Adrenal gland (tissue), 12 donors: Measurements from ENCODE around the gene PTRHD1. TPM values are rescaled to one million over a fixed set of nuclear protein-coding genes. Genes with fewer than 3 reads are reported as not detected.

Experiments used
- DNase-seq, 7 donors: peaks; one replicate each; pipeline ENCODE4 v3.0.0-alpha.2; 2019 to 2020
- H3K27ac ChIP-seq, 5 donors: fragments of 200-600 bp; sonication (generic) in 4 of 5; 1 replicate in 3 of 5; 2 replicates in 2 of 5; pipeline versions ENCODE4 v1.5.1 to v1.8.0; 2016 to 2020; ENCODE audit warnings: mild to moderate bottlenecking in 1 of 5
- H3K27me3 ChIP-seq: fragments of 200-600 bp; 2 replicates; pipeline ENCODE4 v1.8.0; 2021
- H3K36me3 ChIP-seq, 2 donors: fragments of 200-600 bp; replicated peaks in 1 of 2; 1 replicate in 1 of 2; 2 replicates in 1 of 2; pipeline versions ENCODE4 v1.5.1 to v1.8.0; 2018 to 2022
- H3K4me1 ChIP-seq, 2 donors: fragments of 200-600 bp; replicated peaks in 1 of 2; 1 replicate in 1 of 2; 2 replicates in 1 of 2; pipeline versions ENCODE4 v1.5.1 to v1.8.0; 2018 to 2021
- H3K4me3 ChIP-seq, 4 donors: fragments of 200-600 bp; sonication (generic) in 3 of 4; one replicate each; pipeline ENCODE4 v1.5.1; 2016 to 2018
- H3K9me3 ChIP-seq, 3 donors: fragments of 200-600 bp; sonication (generic) in 1 of 3; replicated peaks in 1 of 3; 1 replicate in 2 of 3; 2 replicates in 1 of 3; pipeline versions ENCODE4 v1.5.1 to v1.8.0; 2016 to 2021
- POLR2A ChIP-seq, 2 donors: fragments of 450-650 bp; IDR thresholded peaks; one replicate each; pipeline ENCODE4 v1.6.1; 2017; ENCODE audit warnings: antibody characterized with exemption in 2 of 2, mild to moderate bottlenecking in 2 of 2, moderate library complexity in 1 of 2
- WGBS, 4 donors: extraction: QIAGEN DNeasy Blood & Tissue Kit in 2 of 4; methylation state at CpG; one replicate each; pipeline versions ENCODE4 v1.1.5 to v1.1.7; 2013 to 2017; 5-methylcytosine and 5-hydroxymethylcytosine counted together
- intact Hi-C, 2 donors: fragments of 100-400 bp; cut with DNase I; formaldehyde crosslinking; loops; one replicate each; pipeline versions ENCODE4 v1.14.1 to v1.15.0; 2022 to 2023
- polyA plus RNA-seq, 3 donors: library from polyadenylated mRNA; stranded (reverse); fragments of 200-250 nt in 2 of 3; fragments of 350-450 nt in 1 of 3; fragmentation: Illumina TruSeq in 1 of 3; extraction: RNeasy Lipid Tissue Mini Kit (QIAGEN cat#74804) in 1 of 3; gene quantifications; one replicate each; pipeline ENCODE4 v1.2.3, GENCODE V29; 2013 to 2014
- total RNA-seq, 9 donors: library from RNA; depleted of rRNA in 4 of 9; stranded (reverse); fragments of >200 nt in 4 of 9; fragments of 120-200 nt in 1 of 9; fragmentation: NEBNext Ultra II Directional in 1 of 9; extraction: Animal tissue kit (Norgen Biotek cat#: 25700) in 1 of 9; gene quantifications; one replicate each; pipeline versions ENCODE4 v1.1.0 to v1.2.4, GENCODE V29; 2013 to 2023
- TF ChIP-seq, protein P1 (sequence below), 6 experiments: fragments of 450-650 bp in 4 of 6; fragments of 200-600 bp in 2 of 6; sonication (generic) in 1 of 6; IDR thresholded peaks; 1 replicate in 5 of 6; 2 replicates in 1 of 6; pipeline versions ENCODE4 v1.5.1 to v1.8.0; 2016 to 2021; ENCODE audit warnings: antibody characterized with exemption in 6 of 6, mild to moderate bottlenecking in 2 of 6, moderate library complexity in 1 of 6
- donor health status: healthy with polysubstance abuse.
- donor health status: Bipolar disorder and iron deficiency.
- donor health status: DM: yes; HTN: yes; CAD: no.
- donor health status: DM: no; HTN: no; CAD: no.
- donor health status: DM: no; HTN: no; CAD: no.
- donor health status: DM: yes; HTN: yes; CAD: no.

PTRHD1 gene
- total and polyA plus RNA-seq, 12 donors = 18.6 to 87.3 (median 53.3) TPM

DNA sequence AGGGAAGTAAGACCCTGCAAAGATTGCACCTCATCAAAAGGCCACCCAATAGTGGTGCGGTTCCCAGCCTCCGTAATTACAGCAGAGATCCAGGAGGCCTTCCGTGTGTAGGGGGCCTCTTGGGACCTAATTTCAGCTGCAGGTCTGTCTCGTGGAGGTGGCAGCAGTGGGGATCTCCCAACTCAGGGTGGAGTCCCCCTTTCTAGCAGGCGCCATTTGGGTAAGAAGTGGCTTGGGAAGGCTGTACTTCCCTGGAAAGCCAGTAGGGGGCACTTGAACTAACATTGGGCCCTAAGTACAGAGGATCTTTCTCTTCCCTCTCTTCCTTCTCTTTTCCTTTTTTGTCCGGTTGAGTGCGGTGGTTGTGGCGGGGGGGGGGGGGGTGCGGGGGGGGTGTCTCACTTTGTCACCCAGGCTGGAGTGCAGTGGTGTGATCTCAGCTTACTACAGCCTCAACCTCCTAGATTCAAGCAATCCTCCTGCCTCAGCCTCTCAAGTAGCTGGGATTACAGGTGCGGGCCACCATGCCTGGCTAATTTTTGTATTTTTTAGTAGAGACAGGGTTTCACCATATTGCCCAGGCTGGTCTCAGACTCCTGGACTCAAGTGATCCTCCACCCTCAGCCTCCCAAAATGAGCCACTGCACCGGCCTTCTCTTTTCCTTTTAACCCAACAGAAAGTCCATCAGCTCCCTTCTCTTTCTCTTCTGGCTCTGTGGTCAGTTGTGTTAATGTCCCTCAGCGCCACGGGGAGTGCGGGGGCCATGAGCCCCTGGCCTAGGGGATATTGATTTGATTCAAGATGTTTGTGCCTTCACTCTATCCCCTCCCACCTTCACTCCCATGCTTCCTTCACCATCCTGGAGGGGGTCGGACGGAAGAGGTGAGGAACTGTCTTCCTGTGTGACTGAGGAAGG, 32.0 kb upstream of the PTRHD1 start:
- 85 to 91% (median 89%) methylated on average over 14 to 16 of the region's 16 CpGs for WGBS, 4 donors
- Histone ChIP-seq H3K4me1 (peaks cover 0 to 8% of the 10 kb centered on the region in 2 donors), H3K36me3 (peaks cover 0 to 18% of the 10 kb centered on the region in 2 donors), H3K27me3 (no peaks in the 10 kb centered on the region), H3K4me3 (no peak overlapping the region), H3K27ac (no peak overlapping the region), H3K9me3 (no peaks in the 10 kb centered on the region)
- DNase-seq = peak in 3 of 7 donors; percentile 11 to 44 (median 32)
- intact Hi-C loops = loop anchor here (2.0 to 5.0 kb wide), 2 partner anchors 404 to 413 kb away; no protein-coding TSS in a partner anchor
- TF ChIP-seq POLR2A (IDR thresholded peaks at IDR 0.05) = no peak
- TF ChIP-seq, protein P1, sequence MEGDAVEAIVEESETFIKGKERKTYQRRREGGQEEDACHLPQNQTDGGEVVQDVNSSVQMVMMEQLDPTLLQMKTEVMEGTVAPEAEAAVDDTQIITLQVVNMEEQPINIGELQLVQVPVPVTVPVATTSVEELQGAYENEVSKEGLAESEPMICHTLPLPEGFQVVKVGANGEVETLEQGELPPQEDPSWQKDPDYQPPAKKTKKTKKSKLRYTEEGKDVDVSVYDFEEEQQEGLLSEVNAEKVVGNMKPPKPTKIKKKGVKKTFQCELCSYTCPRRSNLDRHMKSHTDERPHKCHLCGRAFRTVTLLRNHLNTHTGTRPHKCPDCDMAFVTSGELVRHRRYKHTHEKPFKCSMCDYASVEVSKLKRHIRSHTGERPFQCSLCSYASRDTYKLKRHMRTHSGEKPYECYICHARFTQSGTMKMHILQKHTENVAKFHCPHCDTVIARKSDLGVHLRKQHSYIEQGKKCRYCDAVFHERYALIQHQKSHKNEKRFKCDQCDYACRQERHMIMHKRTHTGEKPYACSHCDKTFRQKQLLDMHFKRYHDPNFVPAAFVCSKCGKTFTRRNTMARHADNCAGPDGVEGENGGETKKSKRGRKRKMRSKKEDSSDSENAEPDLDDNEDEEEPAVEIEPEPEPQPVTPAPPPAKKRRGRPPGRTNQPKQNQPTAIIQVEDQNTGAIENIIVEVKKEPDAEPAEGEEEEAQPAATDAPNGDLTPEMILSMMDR (IDR thresholded peaks at IDR 0.05) = peak in 4 of 6 experiments; percentile 14 to 29 (median 28)

DNA sequence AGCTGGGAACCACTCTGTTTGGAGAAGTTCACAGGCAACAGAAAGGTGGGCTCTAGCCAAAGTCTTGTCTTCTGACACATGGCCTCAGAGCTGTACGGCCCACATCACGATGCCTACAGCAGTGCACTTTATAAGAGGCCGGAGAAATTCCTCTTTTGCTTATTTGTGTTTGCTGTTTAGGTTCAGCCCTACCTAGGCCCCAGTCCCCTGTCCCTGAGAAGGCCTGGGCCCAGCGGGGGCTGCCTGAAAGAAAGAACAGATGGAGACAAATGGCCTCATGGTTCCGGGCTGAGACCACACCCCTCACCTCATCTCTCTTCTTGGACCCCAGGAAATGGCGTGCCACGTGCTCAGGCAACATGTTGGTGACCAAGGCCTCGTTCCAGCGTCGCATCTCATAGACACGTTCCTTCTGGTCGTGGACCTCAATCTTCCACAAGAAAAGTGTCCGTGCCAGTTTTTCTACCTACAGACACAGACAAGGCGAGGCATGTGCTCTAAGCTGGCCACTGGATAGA, 30.9 kb upstream of the PTRHD1 start:
- no peak overlapping the region for H3K27ac ChIP-seq
- H3K4me1 ChIP-seq = peaks cover 2 to 12% of the 10 kb centered on the region in 2 donors
- H3K27me3 ChIP-seq = no peaks in the 10 kb centered on the region
- H3K36me3 ChIP-seq = peaks cover 0 to 29% of the 10 kb centered on the region in 2 donors
- no peaks in the 10 kb centered on the region for H3K9me3 ChIP-seq
- H3K4me3 ChIP-seq = no peak overlapping the region
- no peak for TF ChIP-seq POLR2A (IDR thresholded peaks at IDR 0.05)
- TF ChIP-seq, protein P1 (IDR thresholded peaks at IDR 0.05) = no peak
- DNase-seq = peak in 3 of 7 donors; percentile 7 to 36 (median 13)
- 94 to 98% (median 97%) methylated on average over 14 of the region's 14 CpGs for WGBS, 4 donors
- intact Hi-C loops = loop anchor here in 1 of 2 donors (2.0 kb wide), 1 partner anchor 403 kb away; no protein-coding TSS in a partner anchor

DNA sequence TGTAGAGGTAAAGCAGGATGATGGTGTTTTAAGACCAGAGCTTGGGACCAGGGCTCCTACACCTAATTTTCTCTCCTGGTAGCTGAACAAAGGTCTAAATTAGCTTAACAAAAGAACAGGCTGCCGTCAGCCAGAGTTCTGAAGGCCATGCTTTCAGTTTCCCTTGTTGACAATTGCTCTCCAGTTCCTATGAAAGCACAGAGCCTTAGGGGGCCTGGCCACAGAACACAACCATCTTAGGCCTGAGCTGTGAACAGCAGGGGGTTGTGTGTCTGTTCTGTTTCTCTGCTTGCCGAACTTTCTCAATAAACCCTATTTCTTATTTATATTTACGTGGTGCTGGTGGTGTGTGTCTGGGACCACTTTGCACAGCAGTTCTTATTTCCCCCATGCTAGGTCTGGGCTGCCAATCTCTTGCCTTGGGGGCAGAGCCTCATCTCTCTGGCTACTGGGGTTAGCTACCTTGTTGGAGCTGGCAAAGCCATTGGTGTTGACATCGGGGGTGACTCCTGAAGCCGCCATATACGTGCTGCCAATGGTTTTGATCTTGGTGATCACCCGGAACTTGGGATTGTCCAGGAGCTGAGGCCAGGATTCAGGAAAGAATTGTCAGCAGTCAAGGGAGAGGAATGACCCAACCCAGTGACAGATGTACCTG, 29.0 kb upstream of the PTRHD1 start:
- peak in 3 of 7 donors; percentile 2 to 33 (median 7) for DNase-seq
- WGBS, 4 donors = 85 to 93% (median 90%) methylated on average over 7 of the region's 7 CpGs
- peaks cover 0 to 33% of the 10 kb centered on the region in 2 donors for H3K36me3 ChIP-seq
- H3K27me3 ChIP-seq = no peaks in the 10 kb centered on the region
- no peak overlapping the region for H3K27ac ChIP-seq
- intact Hi-C loops = no loop called here
- H3K9me3 ChIP-seq = no peaks in the 10 kb centered on the region
- H3K4me1 ChIP-seq = peaks cover 8 to 17% of the 10 kb centered on the region in 2 donors
- H3K4me3 ChIP-seq = no peak overlapping the region
- TF ChIP-seq, protein P1 (IDR thresholded peaks at IDR 0.05) = no peak
- no peak for TF ChIP-seq POLR2A (IDR thresholded peaks at IDR 0.05)

DNA sequence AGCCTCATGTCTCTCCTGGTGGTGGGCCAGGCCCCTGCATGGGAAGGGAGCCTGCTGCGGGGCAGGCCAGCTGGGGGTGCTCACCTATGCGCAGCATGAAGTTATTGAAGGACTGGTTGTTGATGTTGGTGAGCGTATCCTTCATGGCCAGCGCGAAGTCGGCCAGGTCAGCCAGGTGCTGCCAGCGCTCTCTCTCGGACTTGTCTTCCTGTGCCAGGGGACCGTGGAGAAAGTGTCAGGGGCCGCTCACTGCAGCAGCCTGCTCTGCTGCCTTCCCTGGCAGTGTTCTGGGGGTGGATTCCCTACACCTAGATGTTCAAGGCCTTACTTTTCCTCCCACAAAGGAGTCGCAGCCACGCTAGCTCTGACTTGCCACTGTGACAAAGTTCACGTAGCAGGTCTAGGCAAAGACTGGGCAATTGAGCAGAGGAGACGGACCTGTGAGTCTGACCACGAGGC, 28.3 kb upstream of the PTRHD1 start:
- Histone ChIP-seq H3K27ac (no peak overlapping the region), H3K4me3 (no peak overlapping the region), H3K27me3 (no peaks in the 10 kb centered on the region), H3K36me3 (peaks cover 0 to 33% of the 10 kb centered on the region in 2 donors), H3K4me1 (peaks cover 8 to 20% of the 10 kb centered on the region in 2 donors), H3K9me3 (no peaks in the 10 kb centered on the region)
- WGBS, 4 donors = 90 to 94% (median 93%) methylated on average over 8 to 15 of the region's 15 CpGs
- peak in 3 of 7 donors; percentile 5 to 10 (median 6) for DNase-seq
- intact Hi-C loops = no loop called here
- TF ChIP-seq, protein P1 (IDR thresholded peaks at IDR 0.05) = no peak
- TF ChIP-seq POLR2A (IDR thresholded peaks at IDR 0.05) = no peak
